Muscle layer of colon (tissue), 2 donors: ENCODE data around the gene MROH9.
"Not testable (repeated sequence)": the region's sequence is repeated elsewhere in the genome, so short reads cannot be mapped to it uniquely, and the experiment has no call there.

Experiments
- H3K27ac ChIP-seq: one replicate; pipeline ENCODE4 v1.7.0; 2013; ENCODE audit warnings: low read depth, mild to moderate bottlenecking, low read length, moderate library complexity
- H3K27me3 ChIP-seq, 2 donors: one replicate each; pipeline ENCODE4 v1.7.0; 2013; ENCODE audit warnings: low read length in 2 of 2, mild to moderate bottlenecking in 2 of 2; ENCODE audit not compliant: insufficient read depth in 2 of 2, control insufficient read depth in 1 of 2
- H3K36me3 ChIP-seq: one replicate; pipeline ENCODE4 v1.7.0; 2013; ENCODE audit warnings: mild to moderate bottlenecking, low read length; ENCODE audit not compliant: insufficient read depth
- H3K4me1 ChIP-seq: one replicate; pipeline ENCODE4 v1.7.0; 2013; ENCODE audit warnings: mild to moderate bottlenecking, low read length; ENCODE audit not compliant: insufficient read depth
- H3K4me3 ChIP-seq, 2 donors: one replicate each; pipeline ENCODE4 v1.7.0; 2013; ENCODE audit warnings: low read length in 2 of 2, low read depth in 1 of 2, mild to moderate bottlenecking in 1 of 2, moderate library complexity in 1 of 2
- H3K9ac ChIP-seq: one replicate; pipeline ENCODE4 v1.7.0; 2013; ENCODE audit warnings: low read length
- H3K9me3 ChIP-seq: one replicate; pipeline ENCODE4 v1.7.0; 2013; ENCODE audit warnings: mild to moderate bottlenecking, low read length
- donor health status: abdominal sarcoma.
- donor health status: Adenocarcinoma of cecum.

MROH9 gene, protein sequence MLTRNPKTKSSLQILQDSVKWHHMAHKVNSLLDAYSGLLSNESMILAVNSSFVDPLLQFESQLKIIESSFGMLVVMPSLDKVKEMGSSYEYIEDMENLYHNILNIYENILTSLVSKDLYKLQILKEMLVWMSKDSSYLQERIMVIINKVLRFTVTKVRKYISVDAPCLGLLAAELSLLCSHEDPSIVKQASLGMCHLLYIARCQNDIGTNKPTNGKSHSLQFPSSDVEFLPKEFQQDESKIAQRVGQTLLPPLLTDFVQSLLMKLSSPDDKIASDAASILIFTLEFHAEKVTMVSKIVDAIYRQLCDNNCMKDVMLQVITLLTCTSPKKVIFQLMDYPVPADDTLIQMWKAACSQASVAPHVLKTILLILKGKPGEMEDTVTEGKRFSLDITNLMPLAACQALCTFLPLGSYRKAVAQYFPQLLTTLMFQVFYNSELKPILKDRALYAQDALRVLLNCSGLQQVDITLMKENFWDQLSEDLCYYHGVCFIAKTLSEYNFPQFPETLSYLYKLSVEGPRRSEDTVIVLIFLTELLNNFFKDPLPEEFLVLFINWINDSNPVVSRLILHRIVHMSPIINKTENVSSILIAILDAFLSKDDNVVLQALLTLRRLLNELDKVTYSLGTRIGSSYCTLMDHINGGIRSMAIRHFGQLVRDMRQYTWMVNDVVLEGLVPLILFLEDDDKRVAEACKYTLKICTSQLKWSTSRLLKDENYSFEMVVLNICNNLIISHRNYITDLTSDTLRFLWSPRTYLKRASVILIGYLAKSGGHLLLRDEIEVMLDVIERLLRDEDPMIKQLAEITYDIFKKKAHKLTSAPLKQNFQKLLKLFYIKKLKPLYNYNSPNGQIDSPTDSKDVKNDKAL

DNA sequence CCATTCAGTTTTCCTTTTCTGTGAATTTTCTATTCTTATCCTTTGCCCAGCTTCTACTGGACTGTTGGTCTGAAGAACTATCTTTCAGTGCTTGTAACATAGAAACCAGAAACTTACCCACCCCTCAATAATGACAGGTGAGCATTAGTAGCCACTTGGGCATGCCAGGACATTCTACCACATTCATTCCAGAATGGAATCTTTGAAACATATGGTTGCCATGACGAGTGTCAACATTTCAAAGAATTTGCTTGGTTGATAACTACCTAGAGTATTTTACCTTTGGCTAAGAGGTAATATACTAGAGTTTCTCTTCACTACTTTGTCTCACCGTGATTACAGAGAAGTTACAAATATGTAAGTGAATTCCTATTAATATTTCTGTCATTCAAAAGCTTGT is at the start of gene MROH9:
Gene MROH9 (plus strand): TSS at position 304 of the 400 bp plus-strand sequence. CDS start 10,023 bp downstream, outside the sequence.
- no peak within 1 kb of the TSS for H3K4me3 ChIP-seq

DNA sequence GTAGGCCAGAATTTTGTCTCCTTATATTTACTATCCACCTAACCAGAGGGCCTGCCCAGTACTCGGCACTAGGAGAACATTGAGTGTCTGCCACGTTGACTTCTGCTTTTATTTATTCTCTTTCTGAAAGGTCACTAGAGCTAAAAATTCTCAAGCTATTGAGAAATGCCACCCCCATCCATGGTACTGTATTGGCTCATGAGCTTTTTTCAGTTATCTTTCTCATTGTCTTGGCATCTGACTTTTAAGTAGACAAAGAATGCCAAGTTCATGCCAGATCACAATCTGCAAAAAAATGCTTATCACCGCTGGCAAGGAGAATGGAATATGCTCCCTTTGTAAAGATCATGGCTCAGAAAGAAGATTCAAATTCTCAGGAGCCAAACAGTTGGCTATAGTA is 49.8 kb upstream of the MROH9 start:
- no peaks in the 10 kb centered on the region for H3K9me3 ChIP-seq
- no peak overlapping the region for H3K27ac ChIP-seq
- no peaks in the 10 kb centered on the region for H3K4me1 ChIP-seq
- no peak overlapping the region for H3K9ac ChIP-seq
- H3K36me3 ChIP-seq: no peaks in the 10 kb centered on the region
- no peaks in the 10 kb centered on the region for H3K27me3 ChIP-seq
- H3K4me3 ChIP-seq: no peak overlapping the region

More for the DNA sequence above, at the start of gene MROH9:
- H3K27me3 ChIP-seq: no peaks in the 10 kb centered on the region
- H3K36me3 ChIP-seq: no peaks in the 10 kb centered on the region
- no peak within 1 kb of the TSS for H3K9ac ChIP-seq
- no peak within 1 kb of the TSS for H3K27ac ChIP-seq
- no peaks in the 10 kb centered on the region for H3K9me3 ChIP-seq
- H3K4me1 ChIP-seq: no peaks in the 10 kb centered on the region

DNA sequence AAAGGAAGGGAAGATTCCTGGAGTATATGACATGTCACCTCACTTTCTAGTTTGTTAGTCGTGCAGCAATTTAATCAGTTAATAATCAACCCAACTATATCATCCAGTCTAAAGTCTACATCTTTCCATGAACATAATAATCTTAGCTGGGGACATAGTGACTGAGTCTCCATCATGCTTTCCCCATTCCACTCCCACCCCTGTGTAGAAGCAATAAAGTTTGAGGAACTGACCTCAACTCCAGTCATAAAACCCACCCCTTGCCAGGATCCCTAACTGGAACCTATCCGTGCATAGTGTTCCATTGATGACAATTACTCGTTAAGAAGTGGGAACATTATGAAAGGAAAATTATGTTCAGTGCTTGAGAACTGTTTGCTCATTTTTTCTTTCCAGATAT is 48.9 kb upstream of the MROH9 start:
- Histone ChIP-seq H3K9me3 (no peaks in the 10 kb centered on the region), H3K4me1 (no peaks in the 10 kb centered on the region), H3K4me3 (no peak overlapping the region), H3K9ac (no peak overlapping the region), H3K27ac (no peak overlapping the region), H3K36me3 (no peaks in the 10 kb centered on the region), H3K27me3 (no peaks in the 10 kb centered on the region)

- Histone ChIP-seq H3K4me1 (no peaks in the 10 kb centered on the region), H3K36me3 (no peaks in the 10 kb centered on the region), H3K27me3 (no peaks in the 10 kb centered on the region), H3K9me3 (no peaks in the 10 kb centered on the region), H3K27ac (no peak overlapping the region), H3K4me3 (no peak overlapping the region), H3K9ac (no peak overlapping the region)
Observed at GRCh38 chr1:170887726-170888125, 47.6 kb upstream of the MROH9 start.

DNA sequence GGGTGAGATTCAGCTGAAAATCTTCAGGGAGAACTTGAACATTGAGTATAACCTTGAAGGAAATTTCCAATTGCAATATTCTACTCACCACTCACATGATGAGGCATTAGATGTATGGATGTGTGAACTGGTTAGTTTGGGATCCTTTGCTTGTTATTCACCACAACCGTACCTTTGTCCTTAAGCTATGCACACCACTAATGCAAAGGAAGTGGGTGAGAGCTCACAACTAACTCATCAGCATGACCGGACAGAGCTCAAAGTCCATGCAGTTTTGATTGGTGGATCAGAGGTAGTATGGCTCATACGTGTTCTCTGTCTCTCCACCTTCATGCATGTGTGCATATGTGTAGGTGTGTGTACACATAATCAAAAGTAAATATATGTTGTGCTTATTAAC is 43.5 kb upstream of the MROH9 start:
- Histone ChIP-seq H3K4me3 (no peak overlapping the region), H3K4me1 (no peaks in the 10 kb centered on the region), H3K36me3 (no peaks in the 10 kb centered on the region), H3K27ac (no peak overlapping the region), H3K9me3 (no peaks in the 10 kb centered on the region), H3K9ac (no peak overlapping the region), H3K27me3 (no peaks in the 10 kb centered on the region)

GRCh38 chr1:170893655-170894297 is 41.6 kb upstream of the MROH9 start:
- no peaks in the 10 kb centered on the region for H3K9me3 ChIP-seq
- H3K27me3 ChIP-seq: no peaks in the 10 kb centered on the region
- H3K9ac ChIP-seq: no peak overlapping the region
- H3K4me1 ChIP-seq: no peaks in the 10 kb centered on the region
- H3K27ac ChIP-seq: no peak overlapping the region
- H3K4me3 ChIP-seq: no peak overlapping the region
- no peaks in the 10 kb centered on the region for H3K36me3 ChIP-seq

- Histone ChIP-seq H3K4me1 (no peaks in the 10 kb centered on the region), H3K9me3 (no peaks in the 10 kb centered on the region)
Observed at GRCh38 chr1:170903961-170904360, 31.4 kb upstream of the MROH9 start.

GRCh38 chr1:170908942-170909341 is 26.4 kb upstream of the MROH9 start:
- no peak overlapping the region for H3K4me3 ChIP-seq
- H3K36me3 ChIP-seq: no peaks in the 10 kb centered on the region
- H3K27me3 ChIP-seq: no peaks in the 10 kb centered on the region
- H3K9me3 ChIP-seq: no peaks in the 10 kb centered on the region
- no peak overlapping the region for H3K27ac ChIP-seq
- no peaks in the 10 kb centered on the region for H3K4me1 ChIP-seq
- H3K9ac ChIP-seq: no peak overlapping the region

More at GRCh38 chr1:170903961-170904360, 31.4 kb upstream of the MROH9 start:
- H3K36me3 ChIP-seq: no peaks in the 10 kb centered on the region
- H3K4me3 ChIP-seq: no peak overlapping the region
- H3K27ac ChIP-seq: no peak overlapping the region
- H3K9ac ChIP-seq: no peak overlapping the region
- H3K27me3 ChIP-seq: no peaks in the 10 kb centered on the region

DNA sequence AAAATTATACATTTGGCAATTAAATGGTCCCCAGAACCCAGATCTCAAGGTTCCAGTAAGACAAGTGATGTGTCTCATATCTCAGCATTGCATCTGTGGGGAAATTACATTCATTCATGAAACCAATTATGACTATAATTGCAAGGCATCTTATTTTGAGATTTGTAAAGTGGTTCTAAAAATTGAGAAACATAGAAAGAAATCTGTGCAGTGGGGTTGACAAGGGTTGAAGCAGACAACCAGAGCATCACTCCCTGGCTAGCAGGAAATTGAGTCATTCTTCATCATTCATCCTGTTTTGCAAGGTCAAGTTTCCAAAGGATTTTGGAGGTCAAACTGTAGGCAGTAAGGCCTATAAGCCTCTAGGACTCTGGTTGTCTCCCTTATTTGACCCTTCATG is 25.1 kb upstream of the MROH9 start:
- Histone ChIP-seq H3K27ac (no peak overlapping the region), H3K36me3 (no peaks in the 10 kb centered on the region), H3K4me3 (no peak overlapping the region), H3K4me1 (no peaks in the 10 kb centered on the region), H3K9ac (no peak overlapping the region), H3K27me3 (no peaks in the 10 kb centered on the region), H3K9me3 (no peaks in the 10 kb centered on the region)

- Histone ChIP-seq H3K4me3 (no peak overlapping the region), H3K36me3 (no peaks in the 10 kb centered on the region), H3K27ac (no peak overlapping the region), H3K9ac (no peak overlapping the region), H3K4me1 (no peaks in the 10 kb centered on the region), H3K9me3 (peaks cover 5% of the 10 kb centered on the region), H3K27me3 (no peaks in the 10 kb centered on the region)
Observed at GRCh38 chr1:170917373-170917772, 18.0 kb upstream of the MROH9 start.

DNA sequence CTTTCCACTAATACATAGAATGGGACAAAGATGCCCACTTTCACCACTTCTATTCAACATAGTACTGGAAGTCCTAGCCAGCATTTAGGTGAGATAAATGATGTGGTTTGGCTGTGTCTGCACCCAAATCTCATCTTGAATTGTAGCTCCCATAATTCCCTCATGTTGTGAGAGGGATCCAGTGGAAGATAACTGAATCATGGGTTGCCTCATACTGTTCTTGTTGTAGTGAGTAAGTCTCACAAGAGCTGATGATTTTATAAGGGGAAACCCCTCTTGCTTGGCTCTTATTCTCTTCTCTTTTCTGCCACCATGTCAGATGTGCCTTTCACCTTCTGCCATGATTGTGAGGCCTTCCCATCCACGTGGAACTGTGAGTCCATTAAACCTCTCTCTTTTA is 10.7 kb upstream of the MROH9 start:
- H3K4me3 ChIP-seq, H3K27me3 ChIP-seq, H3K9ac ChIP-seq, H3K9me3 ChIP-seq, H3K36me3 ChIP-seq, H3K27ac ChIP-seq: not testable (repeated sequence)
- peaks cover 11% of the 10 kb centered on the region for H3K4me1 ChIP-seq
